HG03439 (cell line): ENCODE measurements around the gene TWIST2.

Experiments
- ATAC-seq: cut with Tn5 transposase; IDR thresholded peaks from one replicate; pipeline ENCODE4 v1.9.1; 2021; ENCODE audit warnings: mild to moderate bottlenecking, moderate library complexity; ENCODE audit not compliant: unreplicated experiment

Gene TWIST2

DNA sequence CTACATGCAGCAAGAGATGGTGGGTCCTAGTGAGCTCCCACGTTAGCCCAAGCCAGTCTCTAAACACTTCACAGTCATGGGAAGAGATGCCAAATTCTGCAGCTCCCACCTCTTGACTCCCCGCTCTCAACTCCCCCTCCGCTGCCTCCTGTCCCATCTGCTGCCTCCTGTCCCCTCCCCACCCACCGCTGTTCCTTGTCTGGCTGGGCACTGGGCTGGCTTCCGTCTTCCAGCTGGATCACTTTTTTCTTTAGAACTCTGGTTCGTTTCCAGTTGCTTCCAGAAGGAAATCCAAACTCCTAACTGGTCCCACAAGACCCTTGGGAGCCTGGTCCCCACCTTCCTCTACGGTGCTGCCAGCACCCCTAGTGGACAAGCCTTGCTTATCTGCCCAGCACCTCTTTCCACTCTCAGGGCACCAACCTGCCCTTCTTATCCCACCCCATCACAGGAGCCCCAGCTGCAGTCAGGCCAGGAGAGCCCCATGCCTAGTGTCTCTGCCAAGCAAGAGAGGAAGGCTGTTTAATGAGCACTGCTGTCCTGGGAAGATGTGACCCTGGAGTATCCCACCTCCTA, 12.1 kb upstream of the TWIST2 start:
- no peak for ATAC-seq

DNA sequence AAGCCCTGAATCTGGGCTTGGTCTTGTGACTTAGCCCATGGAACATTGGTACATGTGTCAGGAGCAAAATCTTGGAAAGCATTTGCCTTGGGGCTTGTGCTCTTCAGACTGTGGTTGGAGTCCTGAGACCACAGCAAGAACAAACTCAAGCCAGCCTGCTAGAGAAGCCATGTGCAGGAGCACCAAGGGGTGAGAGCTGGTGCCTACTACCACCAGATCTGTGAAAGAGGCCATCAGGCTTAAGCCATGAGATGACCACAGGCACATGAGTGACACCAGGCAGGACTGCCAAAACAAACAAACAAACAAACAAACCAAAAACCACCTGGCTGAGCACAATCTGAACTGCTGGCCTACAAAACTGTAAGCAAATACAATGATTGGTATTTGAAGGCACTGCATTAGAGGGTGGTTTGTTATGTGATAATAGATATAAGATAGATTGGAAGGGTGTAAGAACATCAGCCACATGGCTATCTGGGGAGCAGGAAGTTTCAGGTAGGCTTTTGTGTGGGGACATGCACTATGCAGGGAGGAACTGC, 9.0 kb upstream of the TWIST2 start:
- no peak for ATAC-seq

DNA sequence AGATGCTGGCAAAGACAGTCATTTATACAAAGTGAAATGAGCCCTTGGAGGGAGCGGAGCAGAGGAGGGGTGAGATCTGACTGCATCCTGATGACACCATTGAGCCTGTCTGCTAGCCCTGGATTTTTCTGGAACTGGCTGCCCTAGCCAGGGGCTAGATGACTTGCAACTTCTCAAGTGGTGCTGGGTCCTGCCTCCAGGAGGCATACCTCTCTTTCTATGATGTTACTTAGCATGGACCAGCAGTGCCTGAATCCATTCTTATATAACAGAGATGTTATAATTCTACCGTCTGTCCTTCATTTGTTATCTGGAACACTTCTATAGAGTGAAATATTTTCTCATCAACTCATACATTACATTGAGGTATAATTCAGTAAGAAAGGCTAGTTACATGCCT, 8.5 kb upstream of the TWIST2 start:
- no peak for ATAC-seq

DNA sequence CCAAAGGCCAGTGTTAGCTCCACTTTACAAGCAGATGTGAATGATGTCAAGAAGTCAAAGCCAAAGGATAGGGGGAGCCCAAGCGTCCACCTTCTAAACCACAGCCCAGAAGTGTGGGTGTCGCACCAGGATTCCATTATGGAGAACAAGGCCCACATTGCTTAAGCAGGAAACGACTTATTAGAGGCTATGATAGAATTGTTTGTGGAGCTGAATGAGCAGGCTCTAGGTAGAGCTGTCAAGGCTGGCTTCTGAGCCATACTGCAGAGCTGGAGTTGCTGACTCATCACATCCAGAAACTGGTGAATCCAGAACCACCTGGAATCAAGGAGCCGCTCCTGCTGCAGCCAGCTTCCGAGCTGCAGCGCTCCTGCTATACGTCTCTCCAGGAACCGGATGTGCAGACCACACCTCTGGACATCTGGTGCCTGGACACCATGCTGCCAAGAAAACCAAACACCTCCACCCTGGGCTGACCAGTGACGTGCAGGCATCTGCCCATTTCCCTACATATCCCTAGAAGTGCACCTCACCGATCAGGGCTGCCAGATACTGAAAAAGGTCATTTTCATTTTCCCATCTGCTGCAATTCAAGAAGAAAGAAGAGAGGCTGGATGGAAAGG, 6.2 kb upstream of the TWIST2 start:
- ATAC-seq = no peak

DNA sequence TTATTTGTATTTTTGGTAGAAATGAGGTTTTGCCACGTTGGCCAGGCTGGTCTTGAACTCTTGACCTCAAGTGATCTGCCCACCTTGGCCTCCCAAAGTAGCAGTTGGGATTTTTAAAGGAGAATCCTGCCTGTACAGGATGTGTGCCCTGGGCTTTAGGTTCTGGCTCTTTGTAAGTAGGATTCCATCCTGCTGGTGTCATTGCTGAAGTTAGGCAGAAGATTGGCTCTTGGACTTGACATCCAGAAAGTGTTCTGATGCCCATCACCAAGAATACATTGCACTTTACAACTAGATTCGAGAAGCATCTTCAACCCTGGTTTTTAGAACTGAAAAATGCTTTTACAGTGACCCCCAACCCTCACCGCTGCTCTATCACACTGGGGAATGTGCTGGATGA, 4.4 kb upstream of the TWIST2 start:
- ATAC-seq = no peak

DNA sequence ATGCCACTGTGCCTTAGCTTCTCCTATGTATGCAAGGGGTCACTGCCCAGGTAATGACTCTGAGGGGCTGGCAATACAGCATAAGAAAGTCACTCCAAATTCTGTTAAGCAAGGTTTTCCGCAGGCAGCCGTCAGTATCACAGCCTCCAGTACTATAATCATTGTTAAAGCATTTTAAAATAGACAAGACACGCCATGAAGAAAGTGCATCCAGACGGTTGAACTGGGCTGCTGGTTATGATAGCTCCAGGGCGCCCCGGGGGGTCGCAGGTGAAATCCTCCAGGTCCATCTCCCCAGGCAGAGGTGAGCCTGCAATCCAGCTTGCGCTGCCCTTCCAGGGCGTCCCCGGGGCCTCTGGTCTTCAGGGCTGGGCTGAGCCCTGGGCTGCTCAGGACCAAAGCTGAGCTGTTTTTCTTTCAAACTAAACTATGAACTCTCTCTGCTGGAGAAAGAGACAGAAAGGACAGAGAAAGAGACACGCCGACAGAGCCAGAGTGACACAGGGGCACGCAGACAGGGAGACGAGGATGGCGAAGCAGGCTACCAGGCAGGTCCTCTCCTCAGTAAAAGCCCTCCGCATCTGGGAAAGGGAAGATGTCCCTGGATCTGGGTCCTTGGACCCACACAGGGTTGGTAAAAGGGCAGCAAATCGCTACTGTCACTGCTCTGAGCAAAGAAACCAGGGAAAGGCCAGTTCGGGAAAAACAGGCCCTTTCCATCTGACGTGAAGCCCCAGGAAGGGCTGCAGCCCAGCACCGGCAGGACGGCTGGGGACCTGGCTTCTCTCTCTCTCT, 2.1 kb upstream of the TWIST2 start:
- no peak for ATAC-seq

DNA sequence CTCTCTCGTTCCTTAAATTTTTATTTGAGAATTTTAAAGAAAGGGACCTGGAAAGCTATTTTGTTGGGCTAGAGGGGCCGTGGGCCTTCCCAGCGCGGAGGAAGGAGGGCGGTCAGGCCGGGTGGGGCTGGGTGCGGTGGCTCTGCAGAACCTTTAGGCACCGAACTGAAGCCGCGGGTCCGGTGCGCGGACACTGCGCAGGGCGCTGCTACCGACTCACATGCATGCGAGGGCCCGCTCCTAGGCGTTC, 1.6 kb upstream of the TWIST2 start:
- no peak for ATAC-seq

DNA sequence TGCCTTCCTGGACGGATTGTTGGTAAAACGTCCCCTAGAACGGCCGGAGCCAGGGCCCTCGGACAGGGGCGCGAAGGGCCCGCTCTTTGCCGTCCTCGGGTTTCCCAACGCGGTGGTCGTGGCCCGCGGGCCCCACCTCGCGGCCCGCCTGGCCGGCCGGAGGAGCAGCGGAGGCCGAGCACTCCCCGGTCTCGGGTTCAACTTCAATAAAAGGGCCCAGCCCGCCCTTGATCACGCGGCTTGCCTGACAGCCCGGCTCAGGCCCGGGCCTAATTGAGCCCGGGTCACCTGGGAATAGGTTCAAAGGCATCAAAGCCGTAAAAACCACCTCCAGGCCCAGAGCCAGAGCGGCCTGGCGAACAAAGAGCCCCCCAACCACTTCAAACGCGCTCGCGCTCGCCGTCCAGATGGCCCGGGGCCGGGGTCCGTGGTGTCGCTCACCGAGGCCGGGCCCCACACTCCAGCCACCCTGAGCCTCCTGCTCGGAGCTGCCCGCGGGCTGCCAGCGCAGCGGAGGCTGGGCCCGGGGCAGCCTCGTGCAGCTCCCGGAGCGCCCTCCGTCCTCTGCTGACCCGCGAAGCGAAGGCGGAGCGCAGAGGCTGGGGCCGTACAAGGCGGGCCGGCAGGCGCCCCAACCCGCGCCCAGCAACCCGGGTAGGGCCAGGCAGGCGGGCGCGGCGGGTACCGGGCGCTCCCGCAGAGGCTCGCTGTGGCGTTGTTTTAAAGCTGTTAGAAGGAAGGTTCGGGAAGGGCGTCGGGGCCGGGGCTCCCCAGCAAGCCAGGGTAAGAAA, 1.1 kb upstream of the TWIST2 start:
- no peak for ATAC-seq

DNA sequence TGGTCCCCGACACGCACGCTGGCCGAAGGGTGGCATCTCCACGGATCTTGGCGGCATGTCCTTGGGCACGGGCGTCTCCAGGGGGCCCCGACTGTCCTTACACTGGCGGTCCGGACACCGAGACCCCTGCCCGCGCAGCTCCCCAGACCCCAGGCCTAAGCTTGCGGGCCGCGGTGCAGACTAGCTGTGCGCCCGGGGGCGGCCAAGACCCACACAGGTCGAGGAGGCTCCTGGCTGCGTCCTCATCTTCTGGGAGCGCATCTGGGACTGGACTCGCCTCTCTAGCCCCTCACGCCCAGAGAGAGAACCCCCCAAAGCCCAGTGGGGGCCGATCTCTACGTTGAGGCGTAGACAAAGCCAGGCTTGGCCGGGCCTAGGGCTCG, 475 bp upstream of the TWIST2 start:
- ATAC-seq = no peak

DNA sequence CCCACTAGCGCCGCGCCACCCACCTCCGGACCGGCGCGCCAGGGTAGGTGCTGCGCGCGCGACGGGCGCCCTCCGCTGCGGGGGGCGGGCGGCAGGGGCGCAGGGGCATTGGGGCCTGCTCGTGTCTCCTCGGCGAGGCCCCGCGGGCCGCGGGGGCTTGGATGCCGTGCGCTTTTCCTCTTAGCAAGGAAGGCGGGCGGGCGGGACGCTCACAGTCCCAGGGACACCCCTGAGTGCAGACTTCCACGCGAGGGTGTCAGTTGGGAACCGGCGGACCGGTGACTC, 748 bp downstream of the TWIST2 start:
- ATAC-seq = no peak

DNA sequence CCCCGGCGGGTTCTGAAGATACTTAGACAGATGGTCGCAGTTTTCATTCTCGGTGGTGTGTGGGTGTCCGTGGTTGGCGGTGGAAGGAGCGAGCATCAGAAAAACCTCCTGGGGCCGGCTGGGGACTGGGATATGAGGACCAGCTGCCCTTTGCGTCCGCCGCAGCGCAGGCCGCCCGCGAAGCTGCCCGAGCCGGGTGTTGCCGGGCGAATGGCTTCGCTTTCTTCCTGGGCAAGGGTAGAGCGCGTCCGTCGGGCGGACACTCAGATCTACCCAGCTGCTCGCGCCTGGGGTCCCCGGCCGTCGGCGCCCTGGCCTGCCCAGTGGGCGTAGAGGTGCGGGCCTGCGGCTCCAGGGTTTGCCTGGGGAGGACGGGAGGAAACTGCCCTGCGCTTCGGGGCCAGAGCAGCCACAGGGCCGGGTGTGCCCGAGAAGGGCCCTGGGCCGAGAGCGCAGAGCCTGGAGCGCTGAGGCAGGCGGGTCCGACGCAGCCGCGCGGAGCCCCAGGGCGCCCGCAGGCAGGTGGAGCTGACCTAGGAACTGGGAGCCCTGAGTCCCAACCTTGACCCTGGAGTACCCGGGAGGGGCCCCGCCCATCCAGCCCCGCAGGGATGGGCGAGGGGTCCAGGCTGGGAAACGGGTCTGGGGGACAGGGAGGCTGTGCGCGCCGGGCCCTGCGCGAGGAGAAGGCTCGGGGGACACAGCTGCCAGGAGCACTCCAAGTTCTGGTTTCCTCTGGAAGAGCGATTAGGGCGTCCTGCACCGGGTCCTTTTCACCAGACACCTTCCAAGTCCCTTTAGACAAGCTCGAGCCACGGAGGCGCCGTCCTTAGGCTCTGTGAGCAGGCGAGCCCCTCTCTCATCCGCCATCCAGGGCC, 1.3 kb downstream of the TWIST2 start:
- no peak for ATAC-seq

DNA sequence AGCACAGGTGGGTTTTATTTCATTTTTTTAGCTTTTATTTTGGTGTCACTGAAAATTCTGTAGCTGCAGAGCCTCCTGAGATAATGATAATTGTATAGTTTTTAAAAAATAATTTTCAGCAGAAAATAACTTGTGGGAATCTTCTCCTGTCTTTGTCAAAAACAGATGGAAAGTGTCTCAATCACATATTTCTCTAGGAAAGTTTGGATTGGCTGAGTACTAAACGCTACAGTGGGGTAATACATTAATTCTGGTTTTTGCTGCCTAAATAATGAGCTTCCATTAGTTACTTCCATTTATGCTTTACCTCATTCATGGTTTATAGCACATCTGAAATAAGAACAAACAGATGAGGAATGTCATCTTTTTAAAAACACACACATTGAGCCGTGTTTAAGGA, 2.2 kb downstream of the TWIST2 start:
- ATAC-seq = no peak

DNA sequence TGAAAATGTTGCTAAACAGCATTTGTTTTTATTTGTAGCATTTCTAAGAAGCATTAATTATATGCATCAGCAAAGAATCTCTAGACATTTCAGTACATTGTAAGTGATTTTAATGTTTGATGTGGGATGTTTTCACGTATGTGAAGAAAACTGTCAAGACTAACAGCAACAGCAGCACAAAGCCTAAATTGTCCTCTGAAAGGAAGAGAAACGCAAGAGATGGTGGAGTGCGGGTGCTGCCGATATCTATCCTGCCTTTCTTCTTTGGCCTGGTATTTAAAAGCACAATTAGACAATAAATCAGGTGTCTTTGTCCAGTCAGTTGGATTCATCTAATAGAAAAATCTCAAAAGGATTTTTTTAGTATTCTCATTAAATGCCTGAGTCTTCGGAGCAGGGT, 3.1 kb downstream of the TWIST2 start:
- ATAC-seq = no peak

DNA sequence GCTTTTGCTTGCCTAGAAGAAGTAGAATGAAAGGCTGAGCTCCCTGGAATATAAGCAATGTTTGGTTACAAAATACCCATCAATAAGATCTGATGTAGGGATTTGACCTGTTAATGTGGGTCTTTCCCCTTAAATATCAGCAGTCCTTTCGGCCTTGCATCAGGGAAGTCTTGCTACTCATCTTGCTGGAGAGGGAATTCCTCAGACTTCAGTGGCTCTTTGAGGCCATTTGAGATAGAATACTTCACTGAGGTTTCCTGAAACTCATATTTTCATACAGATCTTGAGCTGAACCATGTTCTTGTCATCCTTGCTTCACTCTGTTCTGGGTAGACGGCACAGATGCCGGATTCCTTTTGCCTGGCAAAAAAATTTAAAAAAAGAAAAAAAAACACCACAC, 3.9 kb downstream of the TWIST2 start:
- ATAC-seq = no peak

DNA sequence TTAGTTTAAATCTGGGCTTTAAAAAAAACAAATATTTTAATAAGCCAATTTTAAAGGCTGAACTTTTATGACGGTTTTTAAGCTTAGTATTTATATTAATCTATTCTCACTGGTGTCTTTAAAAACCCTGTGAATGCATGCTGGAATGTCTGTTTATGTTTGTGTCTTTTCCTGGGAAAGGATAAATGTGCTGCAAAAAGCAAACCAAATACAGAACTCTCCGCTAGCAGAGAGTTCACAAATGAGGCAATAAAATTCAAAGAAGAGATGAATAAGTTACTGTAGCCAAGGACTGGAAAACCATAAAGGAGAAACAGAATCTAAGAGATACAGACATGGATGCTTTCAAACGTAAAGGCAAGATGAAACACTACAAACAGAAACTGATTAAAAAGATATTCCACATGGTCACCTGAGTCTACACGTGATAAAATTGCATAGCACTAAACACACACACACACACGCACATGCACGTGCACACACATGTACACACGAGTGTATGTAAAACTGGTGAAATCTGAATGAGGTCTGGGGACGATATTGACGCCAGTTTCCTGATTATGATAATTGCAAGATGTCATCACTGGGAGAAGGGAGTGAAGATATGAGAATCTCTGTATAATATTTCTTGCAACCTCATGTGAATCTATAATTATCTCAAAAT, 4.5 kb downstream of the TWIST2 start:
- ATAC-seq = no peak

DNA sequence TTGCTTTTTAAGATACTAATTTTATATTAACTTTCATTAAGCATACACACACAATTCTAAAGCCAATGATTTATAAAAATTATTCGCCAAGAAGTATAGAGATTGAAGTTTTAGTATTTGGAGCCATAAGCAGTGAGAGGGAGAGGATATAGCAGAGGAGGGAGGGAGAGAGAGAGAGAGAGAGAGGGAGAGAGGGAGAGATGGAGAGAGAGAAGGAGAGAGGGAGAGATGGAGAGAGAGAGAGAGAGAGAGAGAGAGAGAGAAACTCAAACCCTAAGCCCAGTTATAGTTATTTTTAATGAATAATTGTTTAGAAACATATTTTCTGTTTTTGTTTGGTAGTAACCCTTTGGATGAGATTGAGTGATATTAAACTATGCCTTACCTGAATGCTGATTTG, 5.3 kb downstream of the TWIST2 start:
- ATAC-seq = no peak

DNA sequence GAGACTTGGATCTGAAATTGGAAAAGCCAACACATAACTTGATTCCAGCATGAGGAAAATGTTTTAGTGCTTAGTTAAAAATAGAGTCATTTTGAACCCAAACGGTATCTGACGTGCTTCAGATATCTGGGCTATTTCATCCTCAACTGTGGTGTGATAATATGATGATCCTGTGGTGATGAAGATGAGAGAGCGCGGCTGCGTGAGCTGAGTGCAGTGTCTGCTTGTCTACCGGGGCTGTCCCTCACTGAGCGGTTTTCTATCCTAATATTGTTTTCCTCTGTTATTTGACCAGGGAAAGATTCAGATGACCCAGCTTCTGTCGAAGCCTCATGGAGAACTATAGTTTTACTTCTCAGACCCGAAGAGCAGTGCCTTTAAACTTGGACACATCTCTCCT, 5.8 kb downstream of the TWIST2 start:
- ATAC-seq = no peak

DNA sequence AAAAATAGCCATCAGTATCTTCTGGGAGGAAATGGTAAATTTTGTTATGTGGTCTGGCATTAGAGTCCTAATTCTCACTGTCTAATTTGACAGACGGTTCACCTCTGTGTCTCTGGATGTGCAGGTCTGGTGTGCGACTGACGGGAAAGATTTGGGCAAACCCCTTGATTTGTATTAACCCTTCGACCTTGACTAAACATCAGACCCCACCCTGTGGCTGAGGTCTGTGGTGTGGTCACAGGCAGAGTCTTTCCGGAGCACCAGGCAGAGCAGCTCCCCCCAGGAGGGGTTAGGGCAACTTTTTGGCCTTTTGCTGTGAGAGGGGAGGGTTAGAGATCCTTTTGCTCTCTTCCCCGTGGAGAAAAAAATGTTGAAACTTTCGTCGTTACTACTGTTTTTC, 6.4 kb downstream of the TWIST2 start:
- ATAC-seq = no peak

DNA sequence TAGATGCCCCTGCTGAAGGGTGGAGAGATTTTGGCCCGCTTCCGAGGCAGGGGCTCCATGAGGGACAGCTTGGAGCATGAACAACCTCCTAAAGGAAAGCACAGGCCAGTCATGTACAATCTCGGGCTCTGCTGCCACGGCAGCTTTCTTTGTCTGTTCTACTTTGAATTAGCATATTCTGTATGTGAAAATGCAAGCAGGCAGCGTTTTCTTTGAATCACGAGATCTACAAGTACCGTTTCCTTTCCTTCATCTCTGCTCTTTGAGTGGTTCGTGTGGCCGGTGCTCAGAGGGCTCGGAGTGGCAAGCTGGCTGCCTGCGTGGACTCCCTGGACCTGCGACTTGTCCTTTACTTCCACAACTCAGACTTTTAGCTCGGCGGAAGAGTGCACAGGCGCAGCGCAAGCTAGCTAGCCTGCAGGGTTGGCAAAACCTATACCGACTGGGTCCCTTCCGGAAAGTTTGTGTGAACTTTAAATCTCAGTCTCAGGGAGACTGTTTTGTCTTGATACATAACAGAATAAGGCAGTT, 6.9 kb downstream of the TWIST2 start:
- no peak for ATAC-seq

DNA sequence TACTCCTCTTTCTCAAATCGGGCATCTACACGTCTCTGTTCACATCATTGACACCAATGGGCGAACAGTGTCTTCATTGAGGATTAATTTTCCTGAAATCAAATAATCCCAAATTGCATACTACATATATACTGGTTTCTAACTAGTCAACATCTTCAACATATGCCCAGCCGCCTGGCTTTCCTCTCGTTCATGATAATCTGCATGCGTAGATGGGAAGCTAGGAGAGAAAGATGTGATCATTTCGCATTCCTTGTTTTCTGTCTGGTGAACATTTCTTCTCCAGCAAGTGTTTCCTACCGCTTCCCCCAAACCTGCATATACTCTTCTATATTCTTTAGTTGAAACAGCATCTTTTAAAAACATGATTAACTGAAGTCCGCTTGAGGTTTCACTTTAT, 7.4 kb downstream of the TWIST2 start:
- no peak for ATAC-seq
